Measurements from ENCODE around the gene MN1. TPM values are rescaled to one million over a fixed set of nuclear protein-coding genes. Genes with fewer than 3 reads are reported as not detected.

MN1 gene
- total RNA-seq, 1 donor, result 0.86 TPM

- no peak overlapping the region for H3K4me3 ChIP-seq (ENCODE audit: low read depth, low read length)
- no peak for DNase-seq (ENCODE audit: low read depth)
- peak; percentile 18 for TF ChIP-seq CTCF (IDR thresholded peaks at IDR 0.05; ENCODE audit: insufficient read depth, low read depth, low read length)
Measured at GRCh38 chr22:27715106-27715505, 86.5 kb downstream of the MN1 start.

GRCh38 chr22:27714068-27714467, 87.5 kb downstream of the MN1 start:
- peak; percentile 75 for DNase-seq (ENCODE audit: low read depth)
- TF ChIP-seq CTCF (IDR thresholded peaks at IDR 0.05; ENCODE audit: insufficient read depth, low read depth, low read length), result no peak
- no peak overlapping the region for H3K4me3 ChIP-seq (ENCODE audit: low read depth, low read length)

- no peak for DNase-seq (ENCODE audit: low read depth)
- TF ChIP-seq CTCF (IDR thresholded peaks at IDR 0.05; ENCODE audit: insufficient read depth, low read depth, low read length), result no peak
- no peak overlapping the region for H3K4me3 ChIP-seq (ENCODE audit: low read depth, low read length)
Measured at GRCh38 chr22:27713461-27713860, 88.1 kb downstream of the MN1 start.

GRCh38 chr22:27711756-27712155, 89.8 kb downstream of the MN1 start:
- TF ChIP-seq CTCF (IDR thresholded peaks at IDR 0.05; ENCODE audit: insufficient read depth, low read depth, low read length), result no peak
- no peak for DNase-seq (ENCODE audit: low read depth)
- no peak overlapping the region for H3K4me3 ChIP-seq (ENCODE audit: low read depth, low read length)

GRCh38 chr22:27711012-27711411, 90.5 kb downstream of the MN1 start:
- DNase-seq (ENCODE audit: low read depth), result no peak
- no peak overlapping the region for H3K4me3 ChIP-seq (ENCODE audit: low read depth, low read length)
- no peak for TF ChIP-seq CTCF (IDR thresholded peaks at IDR 0.05; ENCODE audit: insufficient read depth, low read depth, low read length)

- TF ChIP-seq CTCF (IDR thresholded peaks at IDR 0.05; ENCODE audit: insufficient read depth, low read depth, low read length), result no peak
- no peak for DNase-seq (ENCODE audit: low read depth)
- H3K4me3 ChIP-seq (ENCODE audit: low read depth, low read length), result no peak overlapping the region
Measured at GRCh38 chr22:27709919-27710675, 91.5 kb downstream of the MN1 start.

- H3K4me3 ChIP-seq (ENCODE audit: low read depth, low read length), result no peak overlapping the region
- TF ChIP-seq CTCF (IDR thresholded peaks at IDR 0.05; ENCODE audit: insufficient read depth, low read depth, low read length), result no peak
- DNase-seq (ENCODE audit: low read depth), result no peak
Measured at GRCh38 chr22:27706489-27706888, 95.1 kb downstream of the MN1 start.

Data from fibroblast of villous mesenchyme (primary cell).